H1 (cell line): ENCODE measurements around the gene PRKCSH. TPM values are rescaled to one million over a fixed set of nuclear protein-coding genes. Genes with fewer than 3 reads are reported as not detected.

Experiments
- CTCF ChIA-PET: fragments of 300-600 bp; sonication (Branson Sonifier 250); formaldehyde crosslinking; loops from one replicate; lab custom pipeline; 2021; ENCODE audit not compliant: partially characterized antibody; lab: Charles Lee
- POLR2A ChIA-PET: fragments of 300-600 bp; sonication (Branson Sonifier 250); formaldehyde crosslinking; loops from one replicate; lab custom pipeline; 2021; ENCODE audit warnings: inconsistent platforms; ENCODE audit not compliant: partially characterized antibody; lab: Charles Lee
- DNase-seq, 2 experiments: peaks; one replicate each; pipeline versions ENCODE4 v3.0.0 to v3.0.0-alpha.2; 2010 to 2022; ENCODE audit warnings: low spot score in 2 of 2, low read depth in 1 of 2, mixed read lengths in 1 of 2
- FAIRE-seq: peaks from 2 replicates; lab custom pipeline; 2011; peaks lifted over from hg19 to GRCh38; lab: Jason Lieb, UNC
- H2AFZ ChIP-seq: 2 replicates; pipeline ENCODE4 v1.8.1; 2012; ENCODE audit warnings: low read length, inconsistent platforms
- H2AK5ac ChIP-seq: 2 replicates; pipeline ENCODE4 v1.6.1; 2013; ENCODE audit warnings: low read depth, low read length
- H2BK120ac ChIP-seq: replicated peaks from 2 replicates; pipeline ENCODE3; 2013; ENCODE audit warnings: low read depth, low read length, inconsistent platforms
- H2BK12ac ChIP-seq: 2 replicates; pipeline ENCODE4 v1.6.1; 2013; ENCODE audit warnings: low read depth, low read length
- H2BK15ac ChIP-seq: 2 replicates; pipeline ENCODE4 v1.6.1; 2013; ENCODE audit warnings: low read length
- H2BK20ac ChIP-seq: 2 replicates; pipeline ENCODE4 v1.6.1; 2013; ENCODE audit warnings: low read length
- H2BK5ac ChIP-seq: 2 replicates; pipeline ENCODE4 v1.6.1; 2013; ENCODE audit warnings: low read depth, low read length
- H3K14ac ChIP-seq: 2 replicates; pipeline ENCODE4 v1.6.1; 2013; ENCODE audit warnings: inconsistent platforms; ENCODE audit not compliant: insufficient read length
- H3K18ac ChIP-seq: 2 replicates; pipeline ENCODE4 v1.6.1; 2013; ENCODE audit warnings: low read length; ENCODE audit errors: extremely low read depth
- H3K23ac ChIP-seq: 2 replicates; pipeline ENCODE4 v1.6.1; 2013; ENCODE audit warnings: inconsistent platforms; ENCODE audit not compliant: insufficient read length
- H3K23me2 ChIP-seq: 2 replicates; pipeline ENCODE4 v1.6.1; 2013; ENCODE audit warnings: low read depth, low read length
- H3K27ac ChIP-seq: 2 replicates; pipeline ENCODE4 v1.6.1; 2011; ENCODE audit warnings: low read depth, low read length, inconsistent platforms
- H3K27me3 ChIP-seq, 4 experiments: replicated peaks in 1 of 4; 1 replicate in 1 of 4; 2 replicates in 3 of 4; pipeline versions ENCODE4 v1.6.1 to v1.8.1; 2011 to 2013; ENCODE audit warnings: low read length in 3 of 4, mild to moderate bottlenecking in 3 of 4, inconsistent platforms in 2 of 4, mixed read lengths in 2 of 4, moderate library complexity in 1 of 4; ENCODE audit not compliant: control insufficient read depth in 3 of 4, insufficient read depth in 3 of 4; ENCODE audit errors: extremely low read depth in 1 of 4
- H3K36me3 ChIP-seq, 4 experiments: 2 replicates each; pipeline versions ENCODE4 v1.6.1 to v1.8.1; 2011 to 2013; ENCODE audit warnings: mild to moderate bottlenecking in 4 of 4, low read length in 3 of 4, moderate library complexity in 2 of 4, control low read depth in 1 of 4, inconsistent platforms in 1 of 4; ENCODE audit not compliant: insufficient read depth in 4 of 4, control insufficient read depth in 2 of 4
- H3K4ac ChIP-seq: replicated peaks from 2 replicates; pipeline ENCODE3; 2013; ENCODE audit warnings: low read length, low read depth, mixed read lengths, inconsistent platforms; ENCODE audit not compliant: insufficient read length
- H3K4me1 ChIP-seq, 4 experiments: replicated peaks in 1 of 4; 1 replicate in 1 of 4; 2 replicates in 3 of 4; pipeline versions ENCODE4 v1.6.1 to v1.8.1; 2011 to 2013; ENCODE audit warnings: low read length in 3 of 4, inconsistent platforms in 2 of 4, mixed read lengths in 1 of 4; ENCODE audit not compliant: insufficient read depth in 4 of 4, control insufficient read depth in 3 of 4
- H3K4me2 ChIP-seq, 2 experiments: 2 replicates each; pipeline versions ENCODE4 v1.6.1 to v1.8.1; 2011 to 2013; ENCODE audit warnings: low read depth in 2 of 2, low read length in 2 of 2, control low read depth in 1 of 2, inconsistent platforms in 1 of 2, mild to moderate bottlenecking in 1 of 2; ENCODE audit not compliant: insufficient read depth in 1 of 2
- H3K4me3 ChIP-seq, 4 experiments: fragments of 200-600, 300-600 bp in 1 of 4; sonication (generic), shearing (Covaris generic), sonication (Bioruptor Twin) in 1 of 4; 2 replicates each; pipeline versions ENCODE4 v1.5.1 to v1.8.1; 2011 to 2016; ENCODE audit warnings: low read length in 4 of 4, low read depth in 3 of 4, control low read depth in 2 of 4, inconsistent platforms in 2 of 4, mild to moderate bottlenecking in 2 of 4, mixed read lengths in 1 of 4, moderate library complexity in 1 of 4; ENCODE audit not compliant: insufficient read depth in 2 of 4; ENCODE audit errors: extremely low read depth in 1 of 4
- H3K56ac ChIP-seq: replicated peaks from 2 replicates; pipeline ENCODE3; 2013; ENCODE audit warnings: low read depth, mild to moderate bottlenecking, mixed read lengths, low read length, inconsistent platforms; ENCODE audit not compliant: insufficient read length
- H3K79me1 ChIP-seq: 2 replicates; pipeline ENCODE4 v1.6.1; 2013; ENCODE audit warnings: low read depth, low read length, control low read depth
- H3K79me2 ChIP-seq, 2 experiments: 2 replicates each; pipeline versions ENCODE4 v1.6.1 to v1.8.1; 2012 to 2013; ENCODE audit warnings: low read length in 2 of 2, mild to moderate bottlenecking in 2 of 2, inconsistent platforms in 1 of 2; ENCODE audit not compliant: insufficient read depth in 2 of 2, control insufficient read depth in 1 of 2
- H3K9ac ChIP-seq, 4 experiments: replicated peaks in 1 of 4; 1 replicate in 1 of 4; 2 replicates in 3 of 4; pipeline versions ENCODE4 v1.6.1 to v1.8.1; 2011 to 2013; ENCODE audit warnings: low read depth in 3 of 4, low read length in 3 of 4, control low read depth in 2 of 4, mild to moderate bottlenecking in 2 of 4, moderate library complexity in 2 of 4, inconsistent platforms in 1 of 4; ENCODE audit errors: extremely low read depth in 1 of 4
- H3K9me3 ChIP-seq, 2 experiments: 2 replicates each; pipeline versions ENCODE4 v1.6.1 to v1.8.1; 2012 to 2013; ENCODE audit warnings: mild to moderate bottlenecking in 2 of 2, moderate library complexity in 2 of 2, control low read depth in 1 of 2, inconsistent platforms in 1 of 2, low read depth in 1 of 2, low read length in 1 of 2, mixed read lengths in 1 of 2; ENCODE audit not compliant: insufficient read depth in 2 of 2
- H4K20me1 ChIP-seq, 2 experiments: replicated peaks in 1 of 2; 2 replicates each; pipeline versions ENCODE3 to v1.8.1; 2011 to 2013; ENCODE audit warnings: inconsistent platforms in 2 of 2, low read length in 2 of 2, mild to moderate bottlenecking in 1 of 2; ENCODE audit not compliant: insufficient read depth in 2 of 2, control insufficient read depth in 1 of 2
- H4K5ac ChIP-seq: 2 replicates; pipeline ENCODE4 v1.6.1; 2013; ENCODE audit warnings: low read length, low read depth, mixed read lengths, inconsistent platforms; ENCODE audit not compliant: insufficient read length
- H4K8ac ChIP-seq: 2 replicates; pipeline ENCODE4 v1.8.0; 2013; ENCODE audit warnings: mild to moderate bottlenecking, moderate library complexity, low read length, inconsistent platforms; ENCODE audit not compliant: insufficient read depth; ENCODE audit errors: extremely low read depth
- H4K91ac ChIP-seq: replicated peaks from 2 replicates; pipeline ENCODE3; 2013; ENCODE audit warnings: low read length, mixed read lengths, inconsistent platforms; ENCODE audit not compliant: insufficient read length
- SP1 ChIP-seq: IDR thresholded peaks from 2 replicates; pipeline ENCODE4 v1.6.1; 2011; ENCODE audit warnings: low read depth, low read length
- TAF1 ChIP-seq: IDR thresholded peaks from 2 replicates; pipeline ENCODE4 v1.6.1; 2011; ENCODE audit warnings: mild to moderate bottlenecking, low read depth, low read length
- WGBS, 2 experiments: shearing (Covaris generic) in 1 of 2; methylation state at CpG; one replicate each; pipeline versions ENCODE4 v1.1.6 to v1.1.7; 2013 to 2015; ENCODE audit warnings: low lambda C conversion rate in 2 of 2, mixed read lengths in 2 of 2, inconsistent platforms in 1 of 2, low coverage in 1 of 2, missing lambda C conversion rate in 1 of 2; ENCODE audit not compliant: insufficient replicate concordance in 2 of 2, insufficient coverage in 1 of 2, insufficient read length in 1 of 2; ENCODE audit errors: extremely low coverage in 1 of 2, missing lambda C conversion rate in 1 of 2; 5-methylcytosine and 5-hydroxymethylcytosine counted together
- polyA plus RNA-seq, 7 experiments: library from polyadenylated mRNA; depleted of rRNA in 3 of 7; stranded (reverse) in 5 of 7; unstranded in 2 of 7; fragments of >200 nt in 5 of 7; fragments of 200-250 nt in 2 of 7; gene quantifications; 1 replicate in 5 of 7; 2 replicates in 1 of 7; 4 replicates in 1 of 7; pipeline versions ENCODE4 v1.2.1 to v1.2.3, GENCODE V29; 2011 to 2013; ENCODE audit warnings: missing spikeins in 2 of 7, mixed read lengths in 2 of 7
- total RNA-seq: library from RNA; stranded (reverse); fragmentation: NEBNext Ultra II Directional; extraction: Animal tissue kit (Norgen Biotek cat#: 25700); gene quantifications from 2 replicates; pipeline ENCODE4 v1.2.1, GENCODE V29; 2021

PRKCSH gene
- total and polyA plus RNA-seq, 2 of the 8 experiments (the other 6 are each of a cell fraction or from before 2014, with no cell fraction given): 97.2 to 337 TPM

DNA sequence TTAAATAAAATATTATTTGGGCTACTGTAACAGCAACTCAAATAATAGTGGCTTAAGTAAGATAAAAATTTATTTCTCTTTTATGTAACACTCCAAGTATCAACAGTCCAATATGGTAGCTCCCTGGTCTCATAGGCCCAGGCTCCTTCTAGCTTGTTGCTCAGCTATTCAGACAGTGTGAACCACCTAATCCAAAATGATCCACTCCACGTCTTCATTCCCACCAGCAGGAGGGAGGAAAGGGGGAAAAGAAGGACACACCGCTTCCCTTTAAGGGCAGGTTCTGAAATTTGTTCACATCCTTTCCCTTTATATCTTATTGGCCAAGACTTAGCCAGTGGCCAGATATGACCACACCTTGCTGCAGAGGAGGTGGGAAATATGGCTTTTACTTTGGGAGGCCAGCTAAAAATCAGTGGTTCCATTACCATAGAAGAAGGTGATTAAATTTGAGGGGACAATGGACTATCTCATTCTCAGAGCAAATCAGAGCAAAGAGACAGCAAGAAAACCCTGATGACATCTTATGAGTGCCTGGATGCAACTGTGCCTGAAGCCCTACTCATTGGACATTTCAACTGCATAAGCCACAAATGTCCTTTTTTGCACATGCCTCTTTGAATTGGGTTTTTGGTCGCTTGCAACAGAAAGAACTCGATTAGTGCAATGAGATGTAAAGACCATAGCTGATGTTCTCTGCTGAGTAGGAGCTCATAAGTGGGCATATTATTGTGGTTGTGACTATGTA, 44.3 kb upstream of the PRKCSH start:
- no peak overlapping the region for H2BK12ac ChIP-seq
- TF ChIP-seq TAF1 (no peak), SP1 (0 out of 2 replicates have a peak, but pooled peaks have one; percentile 51)
- TF ChIP-seq, all 59 proteins: peak for 1
- 89% methylated on average over 4 of the region's 4 CpGs; no CpG with 5 or more reads in 1 of the 2 experiments for WGBS, 2 experiments
- H3K14ac ChIP-seq: no peak overlapping the region
- no peak overlapping the region for H4K8ac ChIP-seq
- no peak overlapping the region for H4K5ac ChIP-seq
- peaks cover 0 to 2% (median 0%) of the 10 kb centered on the region in 4 experiments; a peak in 1 of 7 replicates for H3K4me1 ChIP-seq
- ChIA-PET CTCF (interaction anchor here (0.6 to 2.6 kb wide), 8 partner anchors 9 to 187 kb away, joined by 3 to 23 read pairs (median 5); partner anchors contain the start of gene ODAD3), POLR2A (interaction anchor here (0.8 to 2.9 kb wide), 9 partner anchors 8 to 27 kb away, joined by 3 to 12 read pairs (median 5); partner anchors contain the start of gene SWSAP1)
- no peak overlapping the region for H2AK5ac ChIP-seq
- no peaks in the 10 kb centered on the region; a peak in 4 of 8 replicates for H3K36me3 ChIP-seq
- H3K9ac ChIP-seq: no peak overlapping the region
- H3K23ac ChIP-seq: no peak overlapping the region
- H2BK15ac ChIP-seq: no peak overlapping the region
- no peaks in the 10 kb centered on the region for H3K79me2 ChIP-seq
- H4K91ac ChIP-seq: no peak overlapping the region
- FAIRE-seq: no peak
- H3K4ac ChIP-seq: no peak overlapping the region
- no peak overlapping the region for H2BK120ac ChIP-seq
- no peaks in the 10 kb centered on the region for H3K79me1 ChIP-seq
- H4K20me1 ChIP-seq: no peaks in the 10 kb centered on the region
- no peaks in the 10 kb centered on the region for H3K27me3 ChIP-seq
- H3K4me3 ChIP-seq: no peak overlapping the region
- H3K9me3 ChIP-seq: peaks cover 0 to 3% of the 10 kb centered on the region in 2 experiments; a peak in 2 of 4 replicates
- no peak overlapping the region for H2BK20ac ChIP-seq
- no peak overlapping the region for H3K56ac ChIP-seq
- DNase-seq: no peak
- no peak overlapping the region for H3K4me2 ChIP-seq
- no peak overlapping the region for H2BK5ac ChIP-seq
- no peak overlapping the region for H2AFZ ChIP-seq
- peaks cover 2% of the 10 kb centered on the region; the same call in 1 of the 2 replicates for H3K23me2 ChIP-seq
- H3K18ac ChIP-seq: no peak overlapping the region
- no peak overlapping the region for H3K27ac ChIP-seq
